BJ (cell line): Measurements from ENCODE around the gene FOSL2. TPM values are rescaled to one million over a fixed set of nuclear protein-coding genes. Genes with fewer than 3 reads are reported as not detected.
"Not testable (repeated sequence)": the region's sequence is repeated elsewhere in the genome, so short reads cannot be mapped to it uniquely, and the experiment has no call there.

Experiments
- CTCF ChIA-PET: fragments of 350-600 bp; formaldehyde crosslinking; extraction: SDS; loops from one replicate; lab custom pipeline; 2021; ENCODE audit warnings: antibody characterized with exemption, inconsistent platforms; lab: Yijun Ruan, JAX
- POLR2A ChIA-PET: fragments of 300-600 bp; sonication (Branson Sonifier 250); formaldehyde crosslinking; extraction: SDS; loops from one replicate; lab custom pipeline; 2021; ENCODE audit warnings: antibody characterized with exemption; lab: Charles Lee
- DNase-seq: peaks from one replicate; pipeline ENCODE4 v3.0.0-alpha.2; 2011; ENCODE audit warnings: low read depth
- H3K27me3 ChIP-seq: 2 replicates; pipeline ENCODE4 v1.6.0; 2011; ENCODE audit warnings: low read length; ENCODE audit not compliant: control insufficient read depth, insufficient read depth
- H3K36me3 ChIP-seq: 2 replicates; pipeline ENCODE4 v1.5.1; 2011; ENCODE audit warnings: low read length; ENCODE audit not compliant: control insufficient read depth, insufficient read depth
- H3K4me3 ChIP-seq: 2 replicates; pipeline ENCODE4 v1.5.1; 2011; ENCODE audit warnings: low read depth, mild to moderate bottlenecking, control low read depth, low read length
- polyA plus RNA-seq: library from polyadenylated mRNA; depleted of rRNA; stranded (reverse); fragments of >200 nt; gene quantifications from 2 replicates; pipeline ENCODE4 v1.2.3, GENCODE V29; 2011
- TF ChIP-seq, protein P1 (sequence below): IDR thresholded peaks from 2 replicates; pipeline ENCODE4 v1.5.1; 2011; ENCODE audit warnings: low read depth, mild to moderate bottlenecking, control low read depth, inconsistent platforms, low read length, moderate library complexity; ENCODE audit not compliant: insufficient read depth

The FOSL2 gene
- polyA plus RNA-seq, 1 experiment = 52.5 TPM

DNA sequence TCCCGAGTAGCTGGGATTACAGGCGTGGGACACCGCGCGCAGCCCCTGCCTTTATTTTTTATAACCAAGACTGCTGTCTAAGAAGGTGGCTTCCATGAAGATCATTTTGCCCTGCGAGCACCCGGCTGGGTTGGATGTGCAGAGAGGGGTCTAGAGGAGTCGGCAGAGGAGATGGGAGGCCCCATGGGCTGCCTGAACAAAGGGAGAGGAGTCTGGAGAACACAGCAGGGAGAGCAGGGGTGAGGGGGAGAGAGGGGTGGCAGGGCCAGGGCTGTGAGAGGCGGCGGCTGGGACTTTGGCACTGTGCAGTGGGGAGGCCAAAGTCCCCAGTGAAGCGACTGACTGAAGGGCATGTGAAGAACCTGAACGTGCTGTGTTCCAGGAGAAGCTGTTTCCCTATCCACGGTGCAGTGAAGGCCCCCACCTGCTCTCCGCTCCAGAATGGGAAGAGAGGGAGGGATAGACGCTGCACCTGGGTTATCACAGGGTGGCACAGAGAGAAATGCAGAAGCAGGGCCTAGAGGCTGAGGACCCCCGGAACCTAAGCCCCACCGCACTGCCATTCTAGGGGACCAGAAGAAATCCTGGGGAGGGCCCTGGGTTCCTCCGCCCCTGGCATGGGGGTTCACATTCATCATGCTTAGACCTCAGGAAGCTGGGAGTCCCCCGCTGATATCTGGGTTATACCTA, 24.8 kb upstream of the FOSL2 start:
- Histone ChIP-seq H3K4me3 (no peak overlapping the region), H3K36me3 (no peaks in the 10 kb centered on the region), H3K27me3 (no peaks in the 10 kb centered on the region)
- DNase-seq = no peak
- ChIA-PET POLR2A (no interaction called here), CTCF (no interaction called here)
- TF ChIP-seq, protein P1, sequence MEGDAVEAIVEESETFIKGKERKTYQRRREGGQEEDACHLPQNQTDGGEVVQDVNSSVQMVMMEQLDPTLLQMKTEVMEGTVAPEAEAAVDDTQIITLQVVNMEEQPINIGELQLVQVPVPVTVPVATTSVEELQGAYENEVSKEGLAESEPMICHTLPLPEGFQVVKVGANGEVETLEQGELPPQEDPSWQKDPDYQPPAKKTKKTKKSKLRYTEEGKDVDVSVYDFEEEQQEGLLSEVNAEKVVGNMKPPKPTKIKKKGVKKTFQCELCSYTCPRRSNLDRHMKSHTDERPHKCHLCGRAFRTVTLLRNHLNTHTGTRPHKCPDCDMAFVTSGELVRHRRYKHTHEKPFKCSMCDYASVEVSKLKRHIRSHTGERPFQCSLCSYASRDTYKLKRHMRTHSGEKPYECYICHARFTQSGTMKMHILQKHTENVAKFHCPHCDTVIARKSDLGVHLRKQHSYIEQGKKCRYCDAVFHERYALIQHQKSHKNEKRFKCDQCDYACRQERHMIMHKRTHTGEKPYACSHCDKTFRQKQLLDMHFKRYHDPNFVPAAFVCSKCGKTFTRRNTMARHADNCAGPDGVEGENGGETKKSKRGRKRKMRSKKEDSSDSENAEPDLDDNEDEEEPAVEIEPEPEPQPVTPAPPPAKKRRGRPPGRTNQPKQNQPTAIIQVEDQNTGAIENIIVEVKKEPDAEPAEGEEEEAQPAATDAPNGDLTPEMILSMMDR = no peak

DNA sequence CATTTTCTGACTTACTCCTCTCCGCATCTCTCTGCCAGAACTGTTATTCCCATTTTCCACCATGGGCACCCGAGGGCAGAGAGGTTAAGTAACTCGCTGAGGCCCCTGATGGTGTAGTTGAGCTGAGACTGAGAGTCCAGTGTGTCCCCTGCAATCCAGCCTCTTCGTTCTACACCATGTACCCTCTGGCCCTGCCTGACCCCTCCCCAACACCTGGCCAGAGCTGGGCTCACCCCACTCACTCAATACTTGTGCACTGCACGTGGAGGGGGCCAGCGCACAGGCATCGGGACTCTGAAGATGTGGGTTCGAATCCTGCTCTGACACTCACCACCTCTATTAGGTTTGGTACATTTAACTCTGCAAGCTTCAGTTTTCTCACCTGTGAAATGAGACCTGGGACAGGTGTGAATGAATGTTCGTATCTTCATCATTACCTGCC, 24.3 kb upstream of the FOSL2 start:
- ChIA-PET POLR2A (no interaction called here), CTCF (no interaction called here)
- TF ChIP-seq, protein P1 = no peak
- no peak for DNase-seq
- Histone ChIP-seq H3K27me3 (no peaks in the 10 kb centered on the region; the same call in 1 of the 2 replicates), H3K4me3 (no peak overlapping the region), H3K36me3 (no peaks in the 10 kb centered on the region)

GRCh38 chr2:28369358-28369757, 23.3 kb upstream of the FOSL2 start:
- Histone ChIP-seq H3K4me3 (no peak overlapping the region), H3K36me3 (no peaks in the 10 kb centered on the region), H3K27me3 (no peaks in the 10 kb centered on the region; the same call in 1 of the 2 replicates)
- POLR2A ChIA-PET = interaction anchor here (0.6 kb wide), 1 partner anchor 32 kb away, joined by 3 read pairs; no protein-coding TSS in a partner anchor
- no peak for DNase-seq
- CTCF ChIA-PET = interaction anchor here (1.7 kb wide), 1 partner anchor 10 kb away, joined by 4 read pairs; no protein-coding TSS in a partner anchor
- TF ChIP-seq, protein P1 = no peak

- no peaks in the 10 kb centered on the region; the same call in 1 of the 2 replicates for H3K27me3 ChIP-seq
- TF ChIP-seq, protein P1 = no peak
- CTCF ChIA-PET = interaction anchor here (1.7 kb wide), 1 partner anchor 9 kb away, joined by 4 read pairs; no protein-coding TSS in a partner anchor
- POLR2A ChIA-PET = no interaction called here
- H3K36me3 ChIP-seq = no peaks in the 10 kb centered on the region
- DNase-seq = no peak
- H3K4me3 ChIP-seq = no peak overlapping the region
Observed at GRCh38 chr2:28370354-28370753, 22.3 kb upstream of the FOSL2 start.

DNA sequence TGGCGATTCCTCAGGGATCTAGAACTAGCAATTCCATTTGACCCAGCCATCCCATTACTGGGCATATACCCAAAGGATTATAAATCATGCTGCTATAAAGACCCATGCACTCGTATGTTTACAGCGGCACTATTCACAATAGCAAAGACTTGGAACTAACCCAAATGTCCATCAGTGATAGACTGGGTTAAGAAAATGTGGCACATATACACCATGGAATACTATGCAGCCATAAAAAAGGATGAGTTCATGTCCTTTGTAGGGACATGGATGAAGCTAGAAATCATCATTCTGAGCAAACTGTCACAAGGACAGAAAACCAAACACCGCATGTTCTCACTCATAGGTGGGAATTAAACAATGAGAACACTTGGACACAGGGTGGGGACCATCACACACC, 20.9 kb upstream of the FOSL2 start:
- DNase-seq, H3K27me3 ChIP-seq, POLR2A ChIA-PET, H3K4me3 ChIP-seq, H3K36me3 ChIP-seq, CTCF ChIA-PET: not testable (repeated sequence)
